HG02840 (cell line): ENCODE data around the gene ATG5.

Experiments used
- ATAC-seq: cut with Tn5 transposase; IDR thresholded peaks from one replicate; pipeline ENCODE4 v1.9.1; 2021; ENCODE audit warnings: mild to moderate bottlenecking, moderate library complexity, moderate number of reproducible peaks; ENCODE audit not compliant: unreplicated experiment, low FRiP score

ATG5 gene

GRCh38 chr6:106186172-106186571 is 139.4 kb downstream of the ATG5 start:
- no peak for ATAC-seq

- no peak for ATAC-seq
Measured at GRCh38 chr6:106185615-106186014, 139.9 kb downstream of the ATG5 start.

GRCh38 chr6:106184629-106185028 is 140.9 kb downstream of the ATG5 start:
- ATAC-seq = no peak

GRCh38 chr6:106183430-106183829 is 142.1 kb downstream of the ATG5 start:
- ATAC-seq = no peak

GRCh38 chr6:106182455-106182854 is 143.1 kb downstream of the ATG5 start:
- ATAC-seq = peak; percentile 72

- peak; percentile 42 for ATAC-seq
Measured at GRCh38 chr6:106181664-106182418, 143.7 kb downstream of the ATG5 start.

GRCh38 chr6:106180208-106180607 is 145.4 kb downstream of the ATG5 start:
- no peak for ATAC-seq

- ATAC-seq = no peak
Measured at GRCh38 chr6:106178900-106179299, 146.7 kb downstream of the ATG5 start.

- no peak for ATAC-seq
Measured at GRCh38 chr6:106177786-106178185, 147.8 kb downstream of the ATG5 start.

- ATAC-seq = no peak
Measured at GRCh38 chr6:106173124-106173879, 152.3 kb downstream of the ATG5 start.

GRCh38 chr6:106170030-106170791 is 155.3 kb downstream of the ATG5 start:
- no peak for ATAC-seq

GRCh38 chr6:106169517-106169916 is 156.0 kb downstream of the ATG5 start:
- no peak for ATAC-seq

- ATAC-seq = no peak
Measured at GRCh38 chr6:106168097-106168888, 157.3 kb downstream of the ATG5 start.

- peak; percentile 42 for ATAC-seq
Measured at GRCh38 chr6:106167096-106167814, 158.3 kb downstream of the ATG5 start.

- ATAC-seq = no peak
Measured at GRCh38 chr6:106165885-106166485, 159.6 kb downstream of the ATG5 start.

GRCh38 chr6:106163966-106164877 is 161.3 kb downstream of the ATG5 start:
- ATAC-seq = peak; percentile 46

GRCh38 chr6:106163446-106163965 is 162.1 kb downstream of the ATG5 start:
- peak; percentile 21 for ATAC-seq

GRCh38 chr6:106162921-106163320 is 162.6 kb downstream of the ATG5 start:
- ATAC-seq = no peak
